H1 (cell line): ENCODE data around the gene NEO1.

Experiments
- CTCF ChIP-seq, 3 experiments: IDR thresholded peaks; 1 replicate in 2 of 3; 2 replicates in 1 of 3; pipeline versions ENCODE4 v1.5.1 to v1.6.1; 2011; ENCODE audit warnings: low read length in 3 of 3, mild to moderate bottlenecking in 3 of 3, inconsistent platforms in 2 of 3, low read depth in 1 of 3, moderate library complexity in 1 of 3; ENCODE audit not compliant: insufficient read depth in 1 of 3; ENCODE audit errors: control extremely low read depth in 1 of 3
- EGR1 ChIP-seq: IDR thresholded peaks from 2 replicates; pipeline ENCODE4 v1.6.1; 2011; ENCODE audit warnings: low read depth, low read length, borderline replicate concordance
- EZH2 ChIP-seq: fragments of 200-600 bp; sonication (generic); IDR thresholded peaks from 2 replicates; pipeline ENCODE4 v1.7.1; 2012; ENCODE audit warnings: low read depth, mild to moderate bottlenecking, moderate library complexity, low read length, inconsistent platforms; ENCODE audit not compliant: severe bottlenecking
- FOSL1 ChIP-seq: IDR thresholded peaks from 2 replicates; pipeline ENCODE4 v1.6.1; 2011; ENCODE audit warnings: mild to moderate bottlenecking, low read depth, low read length, moderate library complexity; ENCODE audit not compliant: insufficient read depth
- HDAC2 ChIP-seq, 2 experiments: fragments of 300-600 bp in 1 of 2; sonication (generic) in 1 of 2; IDR thresholded peaks; 2 replicates each; pipeline ENCODE4 v1.6.1; 2011 to 2012; ENCODE audit warnings: low read depth in 2 of 2, low read length in 2 of 2, mild to moderate bottlenecking in 2 of 2, moderate library complexity in 2 of 2, borderline replicate concordance in 1 of 2, inconsistent platforms in 1 of 2
- POLR2A ChIP-seq, 2 experiments: IDR thresholded peaks; 1 replicate in 1 of 2; 2 replicates in 1 of 2; pipeline ENCODE4 v1.6.1; 2011; ENCODE audit warnings: low read depth in 2 of 2, low read length in 2 of 2, mild to moderate bottlenecking in 2 of 2; ENCODE audit errors: control extremely low read depth in 1 of 2
- POLR2AphosphoS5 ChIP-seq: IDR thresholded peaks from 2 replicates; pipeline ENCODE4 v1.6.1; 2011; ENCODE audit warnings: low read depth, low read length
- RAD21 ChIP-seq, 2 experiments: IDR thresholded peaks in 1 of 2; conservative IDR thresholded peaks in 1 of 2; 2 replicates each; pipeline ENCODE4 v1.6.1; 2011; ENCODE audit warnings: low read depth in 2 of 2, low read length in 2 of 2, improper control_type of control experiment in 1 of 2, inconsistent platforms in 1 of 2, mild to moderate bottlenecking in 1 of 2, moderate library complexity in 1 of 2
- RFX5 ChIP-seq: IDR thresholded peaks from 2 replicates; pipeline ENCODE4 v1.6.1; 2011; ENCODE audit warnings: low read depth, low read length, improper control_type of control experiment, borderline replicate concordance
- SAP30 ChIP-seq: fragments of 300-600 bp; sonication (generic); IDR thresholded peaks from 2 replicates; pipeline ENCODE4 v1.7.1; 2012; ENCODE audit warnings: low read length, moderate library complexity, mild to moderate bottlenecking, inconsistent platforms; ENCODE audit not compliant: insufficient read depth, insufficient replicate concordance

DNA sequence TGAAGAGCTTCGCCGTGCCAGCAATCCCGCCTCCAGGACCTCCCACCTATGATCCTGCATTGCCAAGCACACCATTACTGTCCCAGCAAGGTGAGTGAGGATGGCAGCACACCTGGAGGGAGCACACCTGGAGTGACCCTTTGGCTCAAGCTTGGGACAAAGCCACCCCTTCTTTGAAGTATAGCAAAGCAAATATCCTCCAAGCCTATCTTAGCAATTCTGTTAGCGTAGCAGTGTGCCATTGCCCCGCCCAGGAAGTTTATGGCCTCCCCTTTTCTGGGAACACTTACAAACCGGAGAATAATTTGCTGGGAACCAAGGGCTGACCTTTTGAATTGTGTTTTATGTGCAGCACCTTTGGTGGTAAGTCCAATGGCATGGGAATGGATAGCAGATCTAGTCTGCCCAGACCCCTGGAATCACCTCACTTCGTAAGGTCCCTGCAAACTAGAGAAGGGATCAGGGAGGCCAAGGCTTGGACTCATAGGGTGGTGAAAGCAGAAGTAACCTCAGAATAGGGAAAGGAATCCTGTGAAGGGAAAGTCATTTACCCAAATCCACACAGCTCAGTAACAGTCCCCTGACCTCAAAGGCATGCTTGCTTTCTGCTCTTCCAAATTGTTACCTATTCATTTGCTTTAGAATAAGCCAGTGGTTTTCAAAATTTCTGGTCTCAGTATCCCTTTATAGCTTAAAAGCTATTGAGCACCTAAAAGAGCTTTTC is 246.4 kb downstream of the NEO1 start:
- TF ChIP-seq CTCF (IDR thresholded peaks at IDR 0.05; ENCODE audit: control extremely low read depth in 1 of 3, insufficient read depth in 1 of 3, low read depth in 1 of 3, low read length in 3 of 3), result no peak
- no peak for TF ChIP-seq RFX5
- no peak for TF ChIP-seq HDAC2 (IDR thresholded peaks at IDR 0.05; ENCODE audit: borderline replicate concordance in 1 of 2, low read depth in 2 of 2, low read length in 2 of 2)
- no peak for TF ChIP-seq POLR2A (IDR thresholded peaks at IDR 0.05; ENCODE audit: control extremely low read depth in 1 of 2, low read depth in 2 of 2, low read length in 2 of 2)
- no peak for TF ChIP-seq POLR2AphosphoS5
- TF ChIP-seq SAP30, result no peak
- no peak for TF ChIP-seq FOSL1
- TF ChIP-seq EZH2, result no peak
- TF ChIP-seq RAD21 (IDR thresholded peaks at IDR 0.05 in 1 of 2, conservative IDR thresholded peaks at IDR 0.05 in 1 of 2; ENCODE audit: low read depth in 2 of 2, low read length in 2 of 2), result no peak
- no peak for TF ChIP-seq EGR1
